ENCODE results near the gene STAG1.
"Not testable (repeated sequence)": the region's sequence is repeated elsewhere in the genome, so short reads cannot be mapped to it uniquely, and the experiment has no call there.

DNA sequence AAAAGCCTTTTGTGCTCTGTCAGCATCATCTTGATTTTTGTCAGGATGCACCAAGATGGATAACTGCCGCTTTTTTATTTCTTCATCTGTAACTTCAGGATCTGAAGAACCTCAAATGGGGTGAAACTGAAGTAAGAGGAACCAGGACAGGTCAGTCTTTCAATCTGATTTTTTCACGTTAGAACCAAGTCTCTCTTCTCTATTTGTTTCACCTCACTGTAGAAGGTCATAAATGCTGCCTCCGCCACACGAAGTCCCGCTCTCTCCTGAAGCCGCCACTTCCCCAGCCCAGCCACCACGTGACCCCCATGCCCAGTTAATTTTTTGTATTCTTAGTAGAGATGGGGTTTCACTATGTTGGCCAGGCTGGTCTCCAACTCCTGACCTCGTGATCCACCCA lies 15.2 kb downstream of the STAG1 start:
- TF ChIP-seq EP300 (IDR thresholded peaks at IDR 0.05): not testable (repeated sequence)
- TF ChIP-seq, protein P1, sequence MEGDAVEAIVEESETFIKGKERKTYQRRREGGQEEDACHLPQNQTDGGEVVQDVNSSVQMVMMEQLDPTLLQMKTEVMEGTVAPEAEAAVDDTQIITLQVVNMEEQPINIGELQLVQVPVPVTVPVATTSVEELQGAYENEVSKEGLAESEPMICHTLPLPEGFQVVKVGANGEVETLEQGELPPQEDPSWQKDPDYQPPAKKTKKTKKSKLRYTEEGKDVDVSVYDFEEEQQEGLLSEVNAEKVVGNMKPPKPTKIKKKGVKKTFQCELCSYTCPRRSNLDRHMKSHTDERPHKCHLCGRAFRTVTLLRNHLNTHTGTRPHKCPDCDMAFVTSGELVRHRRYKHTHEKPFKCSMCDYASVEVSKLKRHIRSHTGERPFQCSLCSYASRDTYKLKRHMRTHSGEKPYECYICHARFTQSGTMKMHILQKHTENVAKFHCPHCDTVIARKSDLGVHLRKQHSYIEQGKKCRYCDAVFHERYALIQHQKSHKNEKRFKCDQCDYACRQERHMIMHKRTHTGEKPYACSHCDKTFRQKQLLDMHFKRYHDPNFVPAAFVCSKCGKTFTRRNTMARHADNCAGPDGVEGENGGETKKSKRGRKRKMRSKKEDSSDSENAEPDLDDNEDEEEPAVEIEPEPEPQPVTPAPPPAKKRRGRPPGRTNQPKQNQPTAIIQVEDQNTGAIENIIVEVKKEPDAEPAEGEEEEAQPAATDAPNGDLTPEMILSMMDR (IDR thresholded peaks at IDR 0.05): not testable (repeated sequence)
